Transverse colon (tissue), 4 donors: Measurements from ENCODE around the gene SREBF2. TPM values are rescaled to one million over a fixed set of nuclear protein-coding genes. Genes with fewer than 3 reads are reported as not detected.

ENCODE experiments used
- DNase-seq: peaks from one replicate; pipeline ENCODE4 v3.0.0-alpha.2; 2019
- H3K27ac ChIP-seq, 4 donors: fragments of 200-600 bp; sonication (generic); 2 replicates each; pipeline ENCODE4 v1.5.1; 2016 to 2018; ENCODE audit warnings: inconsistent platforms in 4 of 4
- H3K27me3 ChIP-seq: fragments of 200-600 bp; sonication (generic); 2 replicates; pipeline ENCODE4 v1.5.1; 2017; ENCODE audit warnings: inconsistent platforms
- H3K36me3 ChIP-seq, 4 donors: fragments of 200-600 bp; sonication (generic); 2 replicates each; pipeline ENCODE4 v1.5.1; 2017 to 2019; ENCODE audit warnings: inconsistent platforms in 4 of 4
- H3K4me1 ChIP-seq, 4 donors: fragments of 200-600 bp; sonication (generic); 2 replicates each; pipeline ENCODE4 v1.5.1; 2017 to 2020; ENCODE audit warnings: inconsistent platforms in 4 of 4
- H3K4me3 ChIP-seq, 4 donors: fragments of 200-600 bp; sonication (generic); 1 replicate in 1 of 4; 2 replicates in 3 of 4; pipeline versions ENCODE4 v1.5.1 to v1.6.1; 2017 to 2019; ENCODE audit warnings: inconsistent platforms in 4 of 4
- H3K9me3 ChIP-seq, 2 donors: fragments of 200-600 bp; sonication (generic); 2 replicates each; pipeline ENCODE4 v1.5.1; 2017 to 2019; ENCODE audit warnings: inconsistent platforms in 2 of 2
- EP300 ChIP-seq: sonication (generic); formaldehyde crosslinking; IDR thresholded peaks from one replicate; pipeline ENCODE4 v1.6.1; 2017; ENCODE audit warnings: antibody characterized with exemption, low read depth
- POLR2A ChIP-seq: fragments of 450-650 bp; IDR thresholded peaks from one replicate; pipeline ENCODE4 v1.6.1; 2016; ENCODE audit warnings: antibody characterized with exemption, mild to moderate bottlenecking, moderate library complexity
- POLR2AphosphoS5 ChIP-seq, 3 donors: sonication (generic); formaldehyde crosslinking; IDR thresholded peaks; one replicate each; pipeline ENCODE4 v1.6.1; 2016; ENCODE audit warnings: antibody characterized with exemption in 3 of 3
- WGBS, 2 donors: methylation state at CpG; one replicate each; pipeline ENCODE4 v1.1.5; 2018; ENCODE audit warnings: low coverage in 1 of 2; 5-methylcytosine and 5-hydroxymethylcytosine counted together
- in situ Hi-C, 4 donors: fragments of 200-750 bp; cut with MboI; loops; one replicate each; pipeline versions ENCODE4 v1.15.0 to v1.15.1; 2017; ENCODE audit warnings: low sequenced_read_pairs in 3 of 4, low pct_ligation_motif_present in 1 of 4, low pct_unique_long_range_greater_than_20kb in 1 of 4
- intact Hi-C: fragments of 100-400 bp; cut with DNase I; formaldehyde crosslinking; loops from one replicate; pipeline ENCODE4 v1.15.1; 2023; ENCODE audit warnings: low total_unique reads
- total RNA-seq, 4 donors: library from RNA; depleted of rRNA; stranded (reverse); fragments of >200 nt; gene quantifications; one replicate each; pipeline ENCODE4 v1.1.0, GENCODE V29; 2016
- TF ChIP-seq, protein P1 (sequence below), 5 experiments: fragments of 200-600 bp in 3 of 5; fragments of 450-650 bp in 2 of 5; sonication (generic) in 3 of 5; IDR thresholded peaks; 1 replicate in 2 of 5; 2 replicates in 3 of 5; pipeline ENCODE4 v1.5.1; 2016 to 2017; ENCODE audit warnings: antibody characterized with exemption in 5 of 5, inconsistent platforms in 3 of 5, mild to moderate bottlenecking in 2 of 5, moderate library complexity in 1 of 5

Gene SREBF2
- total RNA-seq, 4 donors from 2014 or later: 156 to 252 (median 166) TPM

DNA sequence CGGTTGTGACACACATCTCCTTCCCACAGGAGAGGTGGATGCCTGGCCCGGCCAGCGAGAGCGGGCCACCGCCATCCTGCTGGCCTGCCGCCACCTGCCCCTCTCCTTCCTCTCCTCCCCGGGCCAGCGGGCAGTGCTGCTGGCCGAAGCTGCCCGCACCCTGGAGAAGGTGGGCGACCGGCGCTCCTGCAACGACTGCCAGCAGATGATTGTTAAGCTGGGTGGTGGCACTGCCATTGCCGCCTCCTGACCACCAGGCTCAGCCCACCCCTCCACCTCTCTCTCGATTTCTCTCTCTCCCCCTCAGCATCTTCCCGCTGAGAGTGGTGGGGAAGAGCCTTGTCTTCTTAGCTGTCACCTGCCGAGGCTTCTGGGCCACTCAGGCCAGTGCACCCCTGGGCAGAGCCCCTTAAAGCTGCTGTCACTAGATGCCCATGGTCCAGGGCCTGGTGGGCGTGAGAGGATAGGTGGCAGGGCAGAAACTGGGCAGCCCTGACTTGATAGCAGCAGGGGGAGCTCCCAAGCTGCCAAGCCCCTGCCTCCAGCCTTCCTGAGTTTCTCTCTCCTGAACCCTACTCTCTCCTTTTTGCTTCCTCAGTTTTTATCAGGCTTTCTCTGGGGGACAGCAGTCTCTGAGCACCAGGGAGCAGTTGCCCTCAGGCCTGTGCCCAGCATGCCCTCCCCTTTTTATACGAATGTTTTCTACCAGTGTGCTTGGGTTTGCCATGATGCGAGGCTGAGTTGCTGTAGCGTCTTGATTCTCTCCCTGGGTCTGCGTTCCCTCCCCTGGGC lies 72.7 kb downstream of the SREBF2 start:
- intact Hi-C loops (no loop called here), in situ Hi-C loops (no loop called here)
- peaks cover 0 to 26% (median 9%) of the 10 kb centered on the region in 4 donors for H3K36me3 ChIP-seq

GRCh38 chr22:41906822-41907221 lies 73.9 kb downstream of the SREBF2 start:
- H3K9me3 ChIP-seq: no peaks in the 10 kb centered on the region
- H3K4me1 ChIP-seq: peaks cover 11 to 23% (median 20%) of the 10 kb centered on the region in 4 donors
- no peak overlapping the region for H3K27ac ChIP-seq
- peaks cover 0 to 21% (median 9%) of the 10 kb centered on the region in 4 donors for H3K36me3 ChIP-seq
- 89% methylated on average over 5 of the region's 5 CpGs; no CpG with 5 or more reads in 1 of the 2 donors for WGBS, 2 donors
- peaks cover 31% of the 10 kb centered on the region for H3K27me3 ChIP-seq
- in situ Hi-C loops: no loop called here
- no peak for DNase-seq
- TF ChIP-seq POLR2A (no peak), EP300 (no peak), POLR2AphosphoS5 (IDR thresholded peaks at IDR 0.05) (no peak)
- TF ChIP-seq, protein P1, sequence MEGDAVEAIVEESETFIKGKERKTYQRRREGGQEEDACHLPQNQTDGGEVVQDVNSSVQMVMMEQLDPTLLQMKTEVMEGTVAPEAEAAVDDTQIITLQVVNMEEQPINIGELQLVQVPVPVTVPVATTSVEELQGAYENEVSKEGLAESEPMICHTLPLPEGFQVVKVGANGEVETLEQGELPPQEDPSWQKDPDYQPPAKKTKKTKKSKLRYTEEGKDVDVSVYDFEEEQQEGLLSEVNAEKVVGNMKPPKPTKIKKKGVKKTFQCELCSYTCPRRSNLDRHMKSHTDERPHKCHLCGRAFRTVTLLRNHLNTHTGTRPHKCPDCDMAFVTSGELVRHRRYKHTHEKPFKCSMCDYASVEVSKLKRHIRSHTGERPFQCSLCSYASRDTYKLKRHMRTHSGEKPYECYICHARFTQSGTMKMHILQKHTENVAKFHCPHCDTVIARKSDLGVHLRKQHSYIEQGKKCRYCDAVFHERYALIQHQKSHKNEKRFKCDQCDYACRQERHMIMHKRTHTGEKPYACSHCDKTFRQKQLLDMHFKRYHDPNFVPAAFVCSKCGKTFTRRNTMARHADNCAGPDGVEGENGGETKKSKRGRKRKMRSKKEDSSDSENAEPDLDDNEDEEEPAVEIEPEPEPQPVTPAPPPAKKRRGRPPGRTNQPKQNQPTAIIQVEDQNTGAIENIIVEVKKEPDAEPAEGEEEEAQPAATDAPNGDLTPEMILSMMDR (IDR thresholded peaks at IDR 0.05): no peak
- H3K4me3 ChIP-seq: no peak overlapping the region
- intact Hi-C loops: no loop called here

More for the DNA sequence above, 72.7 kb downstream of the SREBF2 start:
- WGBS, 2 donors: 93 to 95% methylated on average over 4 to 23 of the region's 23 CpGs
- no peak for DNase-seq
- TF ChIP-seq, protein P1 (IDR thresholded peaks at IDR 0.05): no peak
- TF ChIP-seq POLR2AphosphoS5 (IDR thresholded peaks at IDR 0.05): no peak
- no peak for TF ChIP-seq POLR2A
- TF ChIP-seq EP300: no peak
- Histone ChIP-seq H3K4me1 (peaks cover 3 to 15% (median 13%) of the 10 kb centered on the region in 4 donors), H3K27me3 (peaks cover 18% of the 10 kb centered on the region), H3K9me3 (no peaks in the 10 kb centered on the region), H3K4me3 (no peak overlapping the region), H3K27ac (no peak overlapping the region)

GRCh38 chr22:41907436-41908401 lies 74.8 kb downstream of the SREBF2 start:
- Histone ChIP-seq H3K36me3 (peaks cover 0 to 21% (median 8%) of the 10 kb centered on the region in 4 donors), H3K9me3 (no peaks in the 10 kb centered on the region), H3K27me3 (peaks cover 40% of the 10 kb centered on the region), H3K27ac (no peak overlapping the region), H3K4me1 (peaks cover 11 to 23% (median 20%) of the 10 kb centered on the region in 4 donors), H3K4me3 (no peak overlapping the region)
- DNase-seq: no peak
- no peak for TF ChIP-seq POLR2A
- TF ChIP-seq EP300: no peak
- no peak for TF ChIP-seq POLR2AphosphoS5 (IDR thresholded peaks at IDR 0.05)
- TF ChIP-seq, protein P1 (IDR thresholded peaks at IDR 0.05): no peak
- in situ Hi-C loops: no loop called here
- intact Hi-C loops: no loop called here
- WGBS, 2 donors: 87% methylated on average over 8 of the region's 10 CpGs; no CpG with 5 or more reads in 1 of the 2 donors
